Right lobe of liver (tissue), 4 donors: Measurements from ENCODE around the gene CNIH3.

Source experiments
- CTCF ChIP-seq, 4 donors: fragments of 200-600 bp in 3 of 4; fragments of 450-650 bp in 1 of 4; IDR thresholded peaks; one replicate each; pipeline versions ENCODE4 v1.5.1 to v1.8.0; 2016 to 2022; ENCODE audit warnings: antibody characterized with exemption in 4 of 4, mild to moderate bottlenecking in 2 of 4
- POLR2A ChIP-seq: fragments of 450-650 bp; IDR thresholded peaks from one replicate; pipeline ENCODE4 v1.6.1; 2017; ENCODE audit warnings: antibody characterized with exemption, mild to moderate bottlenecking
- donor health status: DM: no; HTN: no; CAD: no.
- donor health status: DM: no; HTN: no; CAD: no.
- donor health status: DM: no; HTN: yes; CAD: no.

DNA sequence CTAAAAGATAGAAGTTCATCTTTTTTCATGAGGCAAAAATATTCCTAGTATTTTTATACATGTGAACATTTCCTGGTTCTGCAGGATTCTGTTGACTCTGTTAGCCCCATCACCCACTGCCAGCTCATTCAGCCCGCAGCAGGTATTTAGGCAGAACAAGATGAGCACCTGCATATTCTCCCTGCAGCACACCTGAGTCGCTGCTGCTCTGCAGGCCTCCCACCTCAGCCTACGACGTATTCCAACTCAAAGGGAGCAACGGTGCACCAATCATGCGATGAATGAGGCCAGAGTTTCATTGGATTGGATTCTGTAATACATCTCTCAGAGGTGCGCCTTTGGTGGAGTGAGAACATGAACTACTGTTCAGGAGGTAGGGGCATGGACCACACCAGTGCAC, 87.6 kb downstream of the CNIH3 start:
- TF ChIP-seq CTCF (IDR thresholded peaks at IDR 0.05) (no peak), POLR2A (no peak)
